SU-DHL-6 (cell line): ENCODE results near the gene ERC1.

Experiments
- H2AFZ ChIP-seq: fragments of 200-600 bp; sonication (generic); 2 replicates; pipeline ENCODE4 v1.6.1; 2014; ENCODE audit warnings: low read depth, mild to moderate bottlenecking, moderate library complexity, mixed read lengths, antibody characterized with exemption, low read length; ENCODE audit not compliant: severe bottlenecking
- H3F3A ChIP-seq: fragments of 200-600 bp; shearing (Covaris generic); 2 replicates; pipeline ENCODE4 v1.6.0; 2016; ENCODE audit warnings: antibody characterized with exemption, mild to moderate bottlenecking; ENCODE audit not compliant: insufficient read depth
- H3K27ac ChIP-seq: fragments of 200-600 bp; sonication (generic); 2 replicates; pipeline ENCODE4 v1.5.1; 2016; ENCODE audit warnings: low read depth, mild to moderate bottlenecking, low read length, moderate library complexity, mixed read lengths
- H3K27me3 ChIP-seq: fragments of 200-600 bp; sonication (generic), shearing (Covaris generic); 2 replicates; pipeline ENCODE4 v1.6.0; 2014; ENCODE audit warnings: mild to moderate bottlenecking, low read length
- H3K36me3 ChIP-seq: fragments of 200-600 bp; sonication (generic); 2 replicates; pipeline ENCODE4 v1.6.1; 2014; ENCODE audit warnings: mild to moderate bottlenecking, low read length, mixed read lengths
- H3K4me2 ChIP-seq: fragments of 300-600, 200-600 bp; shearing (Covaris generic), sonication (generic); 2 replicates; pipeline ENCODE4 v1.6.0; 2014; ENCODE audit warnings: low read length, low read depth, mild to moderate bottlenecking; ENCODE audit not compliant: poor library complexity, severe bottlenecking
- H3K4me3 ChIP-seq: fragments of 200-600 bp; sonication (generic); 2 replicates; pipeline ENCODE4 v1.5.1; 2014; ENCODE audit warnings: antibody characterized with exemption, low read length, mild to moderate bottlenecking, mixed read lengths; ENCODE audit not compliant: insufficient read depth, poor library complexity, severe bottlenecking
- H3K79me2 ChIP-seq: fragments of 200-600 bp; sonication (generic); 2 replicates; pipeline ENCODE4 v1.6.1; 2014; ENCODE audit warnings: mild to moderate bottlenecking, low read length, moderate library complexity; ENCODE audit not compliant: insufficient read depth
- H3K9ac ChIP-seq: fragments of 200-600 bp; sonication (generic); 2 replicates; pipeline ENCODE4 v1.7.0; 2014; ENCODE audit warnings: mild to moderate bottlenecking, low read length
- H3K9me2 ChIP-seq: fragments of 200-600 bp; sonication (generic); replicated peaks from 2 replicates; pipeline ENCODE4 v1.6.1; 2014; ENCODE audit warnings: low read length; ENCODE audit not compliant: insufficient read depth
- H3K9me3 ChIP-seq: fragments of 200-600 bp; sonication (generic); 2 replicates; pipeline ENCODE4 v1.6.1; 2014; ENCODE audit warnings: low read length, mixed read lengths; ENCODE audit not compliant: insufficient read depth
- H4K20me1 ChIP-seq: fragments of 200-600 bp; sonication (generic); 2 replicates; pipeline ENCODE4 v1.6.1; 2014; ENCODE audit warnings: low read depth, mild to moderate bottlenecking, antibody characterized with exemption, low read length, moderate library complexity, mixed read lengths
- CTCF ChIP-seq: fragments of 200-600 bp; sonication (generic); IDR thresholded peaks from one replicate; pipeline ENCODE4 v1.5.1; 2017; ENCODE audit warnings: antibody characterized with exemption, mild to moderate bottlenecking, low read length, moderate library complexity; ENCODE audit not compliant: insufficient read depth, poor library complexity, severe bottlenecking
- EZH2phosphoT487 ChIP-seq: fragments of 200-600 bp; sonication (generic), shearing (Covaris generic); conservative IDR thresholded peaks from 2 replicates; pipeline ENCODE4 v1.6.1; 2018; ENCODE audit warnings: mild to moderate bottlenecking, antibody characterized with exemption, low read length, moderate library complexity, mixed read lengths

Gene ERC1

GRCh38 chr12:1456885-1457284, 465.9 kb downstream of the ERC1 start:
- no peaks in the 10 kb centered on the region for H3K79me2 ChIP-seq

GRCh38 chr12:1457901-1458300, 466.9 kb downstream of the ERC1 start:
- H3K9ac ChIP-seq, result no peak overlapping the region
- no peak overlapping the region for H2AFZ ChIP-seq
- no peaks in the 10 kb centered on the region for H3K36me3 ChIP-seq
- no peak overlapping the region for H3K27ac ChIP-seq
- no peak for TF ChIP-seq CTCF
- TF ChIP-seq EZH2phosphoT487, result no peak
- H3K4me3 ChIP-seq, result no peak overlapping the region
- H3K79me2 ChIP-seq, result no peaks in the 10 kb centered on the region
- no peak overlapping the region for H3K4me2 ChIP-seq
- H3K9me3 ChIP-seq, result no peaks in the 10 kb centered on the region
- no peaks in the 10 kb centered on the region for H3K9me2 ChIP-seq
- no peaks in the 10 kb centered on the region for H3F3A ChIP-seq
- H3K27me3 ChIP-seq, result no peaks in the 10 kb centered on the region
- no peaks in the 10 kb centered on the region for H4K20me1 ChIP-seq

More at GRCh38 chr12:1456885-1457284, 465.9 kb downstream of the ERC1 start:
- Histone ChIP-seq H3F3A (no peaks in the 10 kb centered on the region), H3K36me3 (no peaks in the 10 kb centered on the region), H3K27ac (no peak overlapping the region), H3K9ac (no peak overlapping the region), H2AFZ (no peak overlapping the region), H3K4me2 (no peak overlapping the region), H4K20me1 (no peaks in the 10 kb centered on the region), H3K9me3 (no peaks in the 10 kb centered on the region), H3K27me3 (no peaks in the 10 kb centered on the region), H3K9me2 (no peaks in the 10 kb centered on the region), H3K4me3 (no peak overlapping the region)
- TF ChIP-seq CTCF, result no peak
- TF ChIP-seq EZH2phosphoT487, result no peak

- no peaks in the 10 kb centered on the region for H3F3A ChIP-seq
- no peaks in the 10 kb centered on the region for H3K79me2 ChIP-seq
- no peaks in the 10 kb centered on the region for H3K36me3 ChIP-seq
- H3K27ac ChIP-seq, result no peak overlapping the region
- no peaks in the 10 kb centered on the region for H3K9me3 ChIP-seq
- H2AFZ ChIP-seq, result no peak overlapping the region
- H4K20me1 ChIP-seq, result no peaks in the 10 kb centered on the region
- H3K9ac ChIP-seq, result no peak overlapping the region
- TF ChIP-seq EZH2phosphoT487 (no peak), CTCF (no peak)
- no peaks in the 10 kb centered on the region for H3K9me2 ChIP-seq
- no peak overlapping the region for H3K4me2 ChIP-seq
- H3K4me3 ChIP-seq, result no peak overlapping the region
- no peaks in the 10 kb centered on the region for H3K27me3 ChIP-seq
Measured at GRCh38 chr12:1459339-1459738, 468.3 kb downstream of the ERC1 start.
